GM23248 (cell line): ENCODE data around the gene USP32. TPM values are rescaled to one million over a fixed set of nuclear protein-coding genes. Genes with fewer than 3 reads are reported as not detected.
"Not testable (repeated sequence)": the region's sequence is repeated elsewhere in the genome, so short reads cannot be mapped to it uniquely, and the experiment has no call there.

Source experiments
- DNase-seq: peaks from one replicate; pipeline ENCODE4 v3.0.0-alpha.2; 2015
- H2AFZ ChIP-seq: fragments of 200-600 bp; sonication (generic); 2 replicates; pipeline ENCODE4 v1.6.1; 2016; ENCODE audit warnings: antibody characterized with exemption
- H3F3A ChIP-seq: fragments of 200-600 bp; sonication (generic); 2 replicates; pipeline ENCODE4 v1.6.1; 2016; ENCODE audit warnings: mild to moderate bottlenecking, antibody characterized with exemption, mixed run types; ENCODE audit not compliant: insufficient read depth
- H3K27ac ChIP-seq: fragments of 200-600 bp; sonication (generic); 2 replicates; pipeline ENCODE4 v1.5.1; 2016; ENCODE audit warnings: mild to moderate bottlenecking
- H3K27me3 ChIP-seq: fragments of 200-600 bp; sonication (generic); replicated peaks from 2 replicates; pipeline ENCODE4 v1.6.1; 2016; ENCODE audit warnings: mild to moderate bottlenecking; ENCODE audit not compliant: insufficient read depth
- H3K36me3 ChIP-seq: fragments of 200-600 bp; sonication (generic); 2 replicates; pipeline ENCODE4 v1.6.1; 2016; ENCODE audit warnings: low read depth, mild to moderate bottlenecking
- H3K4me1 ChIP-seq: fragments of 200-600 bp; sonication (generic); 2 replicates; pipeline ENCODE4 v1.6.1; 2016; ENCODE audit warnings: mild to moderate bottlenecking; ENCODE audit not compliant: insufficient read depth
- H3K4me2 ChIP-seq: fragments of 200-600 bp; sonication (generic); one replicate; pipeline ENCODE4 v1.6.1; 2016; ENCODE audit warnings: mild to moderate bottlenecking; ENCODE audit not compliant: unreplicated experiment
- H3K4me3 ChIP-seq: fragments of 200-600 bp; sonication (generic); 2 replicates; pipeline ENCODE4 v1.5.1; 2016; ENCODE audit warnings: mild to moderate bottlenecking
- H3K79me2 ChIP-seq: fragments of 200-600 bp; sonication (generic); 2 replicates; pipeline ENCODE4 v1.6.1; 2016; ENCODE audit warnings: mild to moderate bottlenecking; ENCODE audit not compliant: insufficient read depth
- H3K9ac ChIP-seq: fragments of 200-600 bp; sonication (generic); 2 replicates; pipeline ENCODE4 v1.6.1; 2016; ENCODE audit warnings: mild to moderate bottlenecking
- H3K9me2 ChIP-seq: fragments of 200-600 bp; sonication (generic); 2 replicates; pipeline ENCODE4 v1.6.1; 2016; ENCODE audit warnings: mixed run types, mild to moderate bottlenecking, moderate library complexity; ENCODE audit not compliant: insufficient read depth
- H3K9me3 ChIP-seq: fragments of 200-600 bp; sonication (generic); one replicate; pipeline ENCODE4 v1.6.1; 2017; ENCODE audit warnings: low read depth
- H4K20me1 ChIP-seq: fragments of 200-600 bp; sonication (generic); 2 replicates; pipeline ENCODE4 v1.6.0; 2016; ENCODE audit not compliant: insufficient read depth
- EZH2 ChIP-seq: fragments of 200-600 bp; sonication (generic); IDR thresholded peaks from 2 replicates; pipeline ENCODE4 v1.6.1; 2018; ENCODE audit warnings: antibody characterized with exemption, mild to moderate bottlenecking; ENCODE audit not compliant: insufficient read depth, poor library complexity, severe bottlenecking
- EZH2phosphoT487 ChIP-seq: fragments of 200-600 bp; sonication (generic); IDR thresholded peaks from 2 replicates; pipeline ENCODE4 v1.6.1; 2018; ENCODE audit warnings: antibody characterized with exemption, moderate library complexity, mild to moderate bottlenecking, low read depth; ENCODE audit not compliant: insufficient read depth
- WGBS, 2 experiments: methylation state at CpG; one replicate each; pipeline ENCODE4 v1.1.6; 2015 to 2017; ENCODE audit warnings: low lambda C conversion rate in 2 of 2, low coverage in 1 of 2; ENCODE audit errors: missing lambda C conversion rate in 2 of 2; 5-methylcytosine and 5-hydroxymethylcytosine counted together
- in situ Hi-C: fragments of 300-500 bp; cut with MboI; formaldehyde crosslinking; loops from 2 replicates; pipeline ENCODE4 v1.15.0; 2020
- polyA plus RNA-seq: library from polyadenylated mRNA; unstranded; fragments of >200 nt; fragmentation: Nextera tagmentation; extraction: Ambion mirVana; gene quantifications from 2 replicates; pipeline ENCODE4 v1.2.1, GENCODE V29; 2016
- total RNA-seq: library from RNA; depleted of rRNA; stranded (reverse); fragments of >200 nt; shearing (Covaris generic); gene quantifications from 2 replicates; pipeline ENCODE4 v1.2.3, GENCODE V29; 2014

The USP32 gene
- total and polyA plus RNA-seq, 2 experiments from 2014 or later, result 14.0 to 33.9 TPM

DNA sequence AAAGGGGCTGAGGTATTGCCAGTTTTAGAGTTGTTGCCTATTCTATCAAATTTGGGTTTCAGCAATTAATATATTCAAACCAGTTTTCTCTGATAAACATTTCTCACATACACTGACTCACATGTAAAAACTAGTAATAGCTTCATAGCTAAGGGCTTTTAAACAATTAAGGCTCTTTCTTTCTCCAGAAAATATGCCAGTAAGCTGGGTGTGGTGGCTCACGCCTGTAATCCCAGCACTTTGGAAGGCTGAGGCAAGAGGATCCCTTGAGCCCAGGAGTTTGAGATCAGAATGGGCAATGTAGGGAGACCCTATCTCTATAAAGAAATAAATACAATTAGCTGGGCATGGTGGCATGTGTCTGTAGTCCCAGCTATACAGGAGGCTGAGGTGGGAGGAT, 193.3 kb downstream of the USP32 start:
- H4K20me1 ChIP-seq, H3K4me2 ChIP-seq, in situ Hi-C loops, H3K9me2 ChIP-seq, H3K27me3 ChIP-seq, H3K79me2 ChIP-seq, H3F3A ChIP-seq, H3K4me1 ChIP-seq, H2AFZ ChIP-seq, H3K4me3 ChIP-seq, H3K27ac ChIP-seq, H3K9me3 ChIP-seq, H3K9ac ChIP-seq, DNase-seq: not testable (repeated sequence)
- 56 to 64% methylated on average over 1 of the region's 1 CpG for WGBS, 2 experiments
- H3K36me3 ChIP-seq, result peaks cover 12% of the 10 kb centered on the region; the same call in 1 of the 2 replicates

DNA sequence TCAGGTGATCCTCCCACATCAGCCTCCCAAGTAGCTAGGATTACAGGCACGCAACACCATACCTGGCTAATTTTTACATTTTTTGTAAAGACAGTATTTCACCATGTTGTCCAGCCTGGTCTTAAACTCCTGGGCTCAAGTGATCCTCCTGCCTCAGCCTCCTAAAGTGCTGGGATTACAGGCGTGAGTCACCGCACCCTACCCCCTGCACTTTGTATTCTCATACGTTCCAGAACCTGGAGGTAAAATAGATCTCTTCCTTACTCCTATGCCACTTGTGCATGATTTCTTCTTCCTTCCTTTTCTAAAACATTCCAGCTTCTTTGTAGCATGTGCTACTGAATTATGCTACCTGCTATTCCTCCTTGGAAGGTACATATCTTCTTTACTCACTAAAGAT, 197.8 kb downstream of the USP32 start:
- H3K27me3 ChIP-seq, H3K9me2 ChIP-seq, in situ Hi-C loops, H3K4me1 ChIP-seq, H3K9me3 ChIP-seq, H2AFZ ChIP-seq, H3K27ac ChIP-seq, H3F3A ChIP-seq, H3K4me2 ChIP-seq, H4K20me1 ChIP-seq, H3K9ac ChIP-seq, DNase-seq, H3K4me3 ChIP-seq, H3K79me2 ChIP-seq: not testable (repeated sequence)
- H3K36me3 ChIP-seq, result peaks cover 40% of the 10 kb centered on the region
- WGBS, 2 experiments, result 96 to 100% methylated on average over 4 of the region's 4 CpGs

DNA sequence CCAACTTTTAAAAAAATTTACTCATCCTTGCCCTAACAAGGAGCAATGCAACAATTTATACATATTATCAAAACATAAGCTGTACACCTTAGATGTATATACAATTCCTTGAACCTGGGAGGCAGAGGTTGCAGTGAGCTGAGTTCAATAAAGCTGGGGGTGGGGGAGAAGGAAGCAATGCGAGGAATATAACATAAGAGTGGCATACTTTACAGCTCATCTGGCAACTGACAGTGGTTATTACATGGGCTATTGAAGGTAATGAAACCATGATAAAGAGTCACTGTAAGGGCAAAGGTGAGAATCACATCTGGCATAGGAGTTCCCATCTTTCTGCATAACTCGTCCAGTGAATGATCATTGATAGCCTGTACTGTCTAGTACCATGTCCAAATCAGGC, 198.5 kb downstream of the USP32 start:
- in situ Hi-C loops, result no loop called here

DNA sequence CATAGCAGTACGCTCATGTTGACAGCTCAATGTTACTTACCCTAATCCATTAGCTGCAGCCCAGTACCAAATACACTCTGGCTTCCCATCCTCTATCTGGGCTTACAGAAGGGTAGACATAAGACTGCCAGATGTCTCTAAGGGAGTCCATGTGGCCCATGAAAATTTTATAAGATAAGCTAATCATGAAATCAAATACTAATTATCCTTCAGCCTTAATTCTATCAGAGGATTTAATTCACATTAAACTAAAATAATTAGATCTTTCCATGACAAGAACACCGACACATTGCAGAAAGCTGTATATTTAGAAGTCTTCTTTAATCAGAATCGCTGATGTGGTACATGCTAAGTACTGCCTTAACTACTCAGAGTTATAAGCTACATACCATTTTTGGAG, 198.9 kb downstream of the USP32 start:
- 80% methylated on average over 3 of the region's 3 CpGs for WGBS, 2 experiments
- H3F3A ChIP-seq, H3K4me1 ChIP-seq, H2AFZ ChIP-seq, H3K4me2 ChIP-seq, H3K9me3 ChIP-seq, H3K79me2 ChIP-seq, H3K27me3 ChIP-seq, DNase-seq, H3K9me2 ChIP-seq, H3K9ac ChIP-seq, H4K20me1 ChIP-seq, in situ Hi-C loops, H3K27ac ChIP-seq, H3K4me3 ChIP-seq: not testable (repeated sequence)
- H3K36me3 ChIP-seq, result peaks cover 49% of the 10 kb centered on the region

More for the DNA sequence above, 198.5 kb downstream of the USP32 start:
- no peak for DNase-seq
- peaks cover 46% of the 10 kb centered on the region for H3K36me3 ChIP-seq
- no peaks in the 10 kb centered on the region for H3K9me3 ChIP-seq
- H4K20me1 ChIP-seq, result no peaks in the 10 kb centered on the region
- no peak overlapping the region for H3K4me2 ChIP-seq
- H3K4me1 ChIP-seq, result no peaks in the 10 kb centered on the region
- H3K4me3 ChIP-seq, result no peak overlapping the region
- H3F3A ChIP-seq, result peaks cover under 1% of the 10 kb centered on the region; the same call in 1 of the 2 replicates
- TF ChIP-seq EZH2phosphoT487, result no peak
- TF ChIP-seq EZH2, result no peak
- no peak overlapping the region for H3K9ac ChIP-seq
- H3K79me2 ChIP-seq, result no peaks in the 10 kb centered on the region
- H3K9me2 ChIP-seq, result no peaks in the 10 kb centered on the region
- H3K27ac ChIP-seq, result no peak overlapping the region
- H3K27me3 ChIP-seq, result no peaks in the 10 kb centered on the region
- no peak overlapping the region for H2AFZ ChIP-seq
- WGBS, 2 experiments, result 81 to 84% methylated on average over 2 of the region's 2 CpGs

DNA sequence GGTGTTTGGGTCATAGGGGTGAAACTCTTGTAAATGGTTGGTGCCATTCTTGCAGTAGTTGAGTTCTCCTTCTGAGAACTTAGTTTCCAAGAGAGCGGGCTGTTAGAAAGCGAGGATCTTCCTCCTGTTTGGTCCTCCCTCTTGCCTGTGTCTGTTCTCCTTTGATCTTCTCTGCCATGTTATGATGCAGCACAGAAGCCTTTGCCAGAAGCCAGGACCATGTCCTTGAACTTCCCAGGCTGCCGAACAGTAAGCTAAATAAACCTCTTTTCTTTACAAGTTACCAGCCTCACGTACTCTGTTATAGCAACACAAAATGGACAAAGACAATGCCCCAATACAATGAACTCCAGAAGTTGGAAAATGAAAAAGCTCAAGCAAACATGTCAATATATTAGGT, 201.9 kb downstream of the USP32 start:
- H2AFZ ChIP-seq, H3K9me2 ChIP-seq, H3K4me3 ChIP-seq, H3K9me3 ChIP-seq, H3K79me2 ChIP-seq, H3K9ac ChIP-seq, DNase-seq, H3K27me3 ChIP-seq, H3K4me2 ChIP-seq, in situ Hi-C loops, H4K20me1 ChIP-seq, H3K27ac ChIP-seq: not testable (repeated sequence)
- 98 to 100% methylated on average over 4 of the region's 4 CpGs for WGBS, 2 experiments
- Histone ChIP-seq H3K4me1 (peaks cover 13% of the 10 kb centered on the region), H3K36me3 (peaks cover 40% of the 10 kb centered on the region), H3F3A (peaks cover 16% of the 10 kb centered on the region; the same call in 1 of the 2 replicates)
